Measurements from ENCODE around the gene ATXN1.

The ATXN1 gene

DNA sequence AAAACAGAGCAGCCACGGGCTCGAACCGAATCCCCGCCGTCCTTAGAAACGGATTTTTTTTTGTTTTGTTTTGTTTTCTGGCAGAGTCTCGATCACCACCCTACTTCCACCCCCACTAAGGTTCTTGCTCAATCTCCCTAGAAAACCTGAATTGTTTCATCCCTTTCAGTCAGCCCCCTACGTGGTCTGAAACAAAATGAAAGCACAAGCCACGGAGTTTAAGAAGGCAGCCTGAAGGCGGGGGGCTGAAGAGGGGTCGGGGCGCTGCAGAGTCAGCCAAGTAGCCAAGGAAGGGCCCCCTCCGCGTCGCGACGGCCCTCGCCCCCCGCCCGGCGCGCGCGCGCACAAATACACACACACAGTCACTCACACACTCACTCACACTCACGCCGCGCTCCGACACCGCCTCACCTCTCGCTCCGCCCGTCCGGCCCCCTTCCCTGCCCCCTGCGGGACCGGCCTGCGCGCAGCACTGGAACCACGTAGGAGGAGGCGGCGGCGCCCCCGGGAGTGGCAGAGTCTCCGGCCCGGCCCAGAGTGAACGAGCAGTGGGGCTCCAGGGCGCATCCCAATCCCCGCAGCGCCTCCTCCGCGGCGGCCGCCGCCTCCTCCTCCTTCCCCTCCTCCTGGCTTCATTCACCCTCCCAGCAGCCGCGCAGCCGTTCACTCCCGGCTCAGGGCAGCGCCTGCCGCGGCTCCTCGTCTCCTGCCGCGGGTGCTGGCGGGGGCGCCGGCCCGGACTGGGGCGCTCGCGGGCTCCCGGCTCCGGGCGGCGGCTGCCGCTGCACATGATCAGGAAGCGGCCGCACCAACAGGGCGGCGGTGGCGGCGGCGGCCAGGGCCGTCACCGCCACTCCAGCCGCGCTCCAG is 1.4 kb downstream of the ATXN1 start:
- CTCF ChIA-PET: interaction anchor here (0.9 to 3.4 kb wide), 5 partner anchors 10 to 249 kb away, joined by 3 to 15 read pairs (median 5); no protein-coding TSS in a partner anchor

DNA sequence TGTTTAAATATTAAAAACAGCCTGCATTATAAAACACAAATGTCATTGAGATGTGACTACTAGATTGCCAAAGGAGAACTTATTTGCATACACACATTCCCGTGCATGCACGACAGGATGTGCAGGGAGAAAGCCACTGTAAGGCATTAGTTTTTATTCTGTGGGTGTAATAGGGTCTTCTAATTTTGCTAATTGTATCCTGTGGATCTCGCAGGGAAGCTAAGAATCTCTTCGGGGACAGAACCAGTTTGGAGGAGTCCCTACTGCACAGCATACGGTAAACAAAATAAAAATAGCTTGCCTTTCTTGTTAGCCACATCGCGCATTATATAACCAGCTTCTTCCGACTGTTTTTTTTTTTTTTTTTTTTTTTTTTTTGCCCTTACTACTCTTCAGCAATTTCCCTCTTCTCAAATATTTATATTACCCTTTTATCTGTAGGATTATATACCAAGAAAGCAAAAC is 2.0 kb downstream of the ATXN1 start:
- TF ChIP-seq, protein P1, sequence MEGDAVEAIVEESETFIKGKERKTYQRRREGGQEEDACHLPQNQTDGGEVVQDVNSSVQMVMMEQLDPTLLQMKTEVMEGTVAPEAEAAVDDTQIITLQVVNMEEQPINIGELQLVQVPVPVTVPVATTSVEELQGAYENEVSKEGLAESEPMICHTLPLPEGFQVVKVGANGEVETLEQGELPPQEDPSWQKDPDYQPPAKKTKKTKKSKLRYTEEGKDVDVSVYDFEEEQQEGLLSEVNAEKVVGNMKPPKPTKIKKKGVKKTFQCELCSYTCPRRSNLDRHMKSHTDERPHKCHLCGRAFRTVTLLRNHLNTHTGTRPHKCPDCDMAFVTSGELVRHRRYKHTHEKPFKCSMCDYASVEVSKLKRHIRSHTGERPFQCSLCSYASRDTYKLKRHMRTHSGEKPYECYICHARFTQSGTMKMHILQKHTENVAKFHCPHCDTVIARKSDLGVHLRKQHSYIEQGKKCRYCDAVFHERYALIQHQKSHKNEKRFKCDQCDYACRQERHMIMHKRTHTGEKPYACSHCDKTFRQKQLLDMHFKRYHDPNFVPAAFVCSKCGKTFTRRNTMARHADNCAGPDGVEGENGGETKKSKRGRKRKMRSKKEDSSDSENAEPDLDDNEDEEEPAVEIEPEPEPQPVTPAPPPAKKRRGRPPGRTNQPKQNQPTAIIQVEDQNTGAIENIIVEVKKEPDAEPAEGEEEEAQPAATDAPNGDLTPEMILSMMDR (IDR thresholded peaks at IDR 0.05; ENCODE audit: control extremely low read depth, extremely low read depth, low read depth, missing control alignments): no peak
- ChIA-PET POLR2A (interaction anchor here (0.6 kb wide), 1 partner anchor 58 kb away, joined by 6 read pairs; no protein-coding TSS in a partner anchor), CTCF (interaction anchor here (0.9 to 3.4 kb wide), 9 partner anchors 10 to 248 kb away, joined by 3 to 15 read pairs (median 5); no protein-coding TSS in a partner anchor)
- no peak for DNase-seq (ENCODE audit: extremely low spot score)

More for the DNA sequence above, 1.4 kb downstream of the ATXN1 start:
- TF ChIP-seq, protein P1 (IDR thresholded peaks at IDR 0.05; ENCODE audit: control extremely low read depth, extremely low read depth, low read depth, missing control alignments): peak; percentile 3
- DNase-seq (ENCODE audit: extremely low spot score): peak; percentile 68
- POLR2A ChIA-PET: interaction anchor here (0.6 kb wide), 1 partner anchor 59 kb away, joined by 6 read pairs; no protein-coding TSS in a partner anchor

DNA sequence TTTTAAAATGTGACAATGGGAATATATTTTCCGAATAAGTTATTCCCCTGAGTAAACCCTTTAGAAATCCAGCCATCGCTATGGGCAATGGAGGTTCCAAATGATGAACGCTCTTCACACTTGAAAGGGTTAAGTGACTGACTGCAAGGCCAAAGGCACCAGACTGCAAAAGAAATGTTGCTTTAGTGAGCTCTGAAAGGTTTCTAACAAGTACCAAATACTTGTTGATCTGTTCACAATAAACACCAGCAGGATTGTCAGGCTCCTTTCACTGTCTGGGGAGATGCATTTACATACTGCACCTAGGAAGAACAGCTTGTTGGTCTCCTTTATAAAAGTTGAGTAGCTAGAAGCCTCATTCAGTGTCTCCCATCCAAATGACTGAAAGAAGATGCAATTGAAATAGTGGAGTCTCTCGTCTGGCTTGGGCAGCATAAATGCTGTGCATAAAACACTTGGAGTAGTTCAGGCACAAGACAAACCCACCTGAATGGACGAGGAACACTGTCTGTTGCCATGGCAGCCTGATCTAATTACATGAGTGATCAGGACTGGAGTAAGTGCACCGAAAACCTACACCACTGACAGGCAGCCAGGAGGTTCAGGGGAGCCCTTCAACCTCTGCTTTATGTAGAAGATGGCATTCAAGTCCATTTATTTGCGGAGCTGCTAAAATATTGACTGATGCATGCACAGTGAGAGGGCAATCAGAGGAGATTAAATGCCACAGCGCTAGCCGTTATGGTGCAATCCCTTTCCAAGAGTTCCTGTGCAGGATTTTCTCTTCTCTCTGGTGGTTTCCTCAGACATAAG is 2.9 kb downstream of the ATXN1 start:
- ChIA-PET POLR2A (no interaction called here), CTCF (interaction anchor here (0.8 to 3.4 kb wide), 14 partner anchors 9 to 429 kb away, joined by 3 to 15 read pairs (median 4); no protein-coding TSS in a partner anchor)
- DNase-seq (ENCODE audit: extremely low spot score): no peak
- TF ChIP-seq, protein P1 (IDR thresholded peaks at IDR 0.05; ENCODE audit: control extremely low read depth, extremely low read depth, low read depth, missing control alignments): no peak

DNA sequence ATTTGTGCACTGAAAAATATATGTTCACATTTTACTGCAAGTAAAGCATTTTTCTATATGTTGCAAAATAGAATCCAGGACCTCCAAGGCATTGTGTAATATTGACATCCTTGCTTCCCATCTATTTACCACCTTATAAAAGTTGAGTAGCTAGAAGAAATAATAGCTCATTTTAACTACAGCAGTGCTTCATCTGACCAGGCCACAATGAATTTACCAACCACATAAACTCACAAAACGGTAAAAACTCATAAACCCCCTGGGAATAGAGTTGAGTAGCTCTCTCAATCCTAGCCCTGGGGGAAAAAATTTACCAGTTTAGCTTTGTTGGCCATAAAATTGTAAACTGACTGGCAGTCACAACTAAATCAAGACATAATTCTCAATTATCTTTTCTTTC is 3.9 kb downstream of the ATXN1 start:
- ChIA-PET CTCF (interaction anchor here (0.7 to 3.4 kb wide), 12 partner anchors 10 to 471 kb away, joined by 3 to 15 read pairs (median 3); no protein-coding TSS in a partner anchor), POLR2A (no interaction called here)
- DNase-seq (ENCODE audit: extremely low spot score): no peak
- TF ChIP-seq, protein P1 (IDR thresholded peaks at IDR 0.05; ENCODE audit: control extremely low read depth, extremely low read depth, low read depth, missing control alignments): no peak

DNA sequence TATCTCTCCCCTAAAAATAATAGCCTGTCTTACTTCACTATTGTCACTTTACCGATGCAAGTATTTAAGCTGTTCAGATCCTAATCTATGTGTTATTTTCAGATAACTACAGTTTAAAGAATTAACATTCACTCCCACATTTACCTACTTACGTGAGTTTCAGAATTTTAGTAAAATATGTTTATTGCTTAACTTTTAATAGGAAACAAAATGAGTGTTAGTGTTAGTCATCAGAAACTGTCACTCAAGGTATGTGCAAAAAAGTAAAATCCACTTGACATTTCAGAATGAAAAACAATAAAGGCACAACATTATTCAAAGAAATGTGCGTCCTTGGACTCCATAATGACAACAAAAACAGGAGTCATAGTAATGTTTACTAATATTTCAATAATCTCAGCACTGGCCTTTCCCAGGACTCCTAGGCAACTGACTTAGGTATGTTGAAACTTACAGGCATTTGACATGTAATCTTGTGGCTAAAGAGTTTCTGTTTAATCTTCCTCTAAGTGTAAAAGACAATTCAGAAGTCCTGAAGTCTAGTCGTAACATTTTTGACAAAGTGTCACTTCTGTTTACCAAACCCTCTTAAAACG is 4.5 kb downstream of the ATXN1 start:
- ChIA-PET CTCF (interaction anchor here (0.9 to 3.4 kb wide), 5 partner anchors 9 to 246 kb away, joined by 3 to 15 read pairs (median 3); no protein-coding TSS in a partner anchor), POLR2A (no interaction called here)
- TF ChIP-seq, protein P1 (IDR thresholded peaks at IDR 0.05; ENCODE audit: control extremely low read depth, extremely low read depth, low read depth, missing control alignments): no peak
- no peak for DNase-seq (ENCODE audit: extremely low spot score)

DNA sequence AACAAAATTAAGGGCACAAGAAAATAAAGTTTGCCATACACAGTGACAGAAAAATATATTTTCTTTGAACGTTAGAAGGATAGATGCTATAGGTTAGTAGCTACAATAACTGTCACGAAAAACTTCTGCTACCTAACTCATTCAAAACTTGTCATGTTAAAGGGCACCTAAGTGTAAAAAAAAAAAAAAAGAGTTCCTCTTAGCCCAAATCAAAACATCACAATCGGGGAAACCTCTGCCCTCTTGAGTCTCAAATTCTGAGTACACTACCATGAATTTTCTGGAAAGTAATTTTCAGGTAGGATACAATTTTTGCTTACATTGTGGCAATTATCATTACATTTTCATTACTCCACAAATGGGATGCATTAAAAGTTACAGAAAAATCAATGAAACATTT is 5.7 kb downstream of the ATXN1 start:
- TF ChIP-seq, protein P1 (IDR thresholded peaks at IDR 0.05; ENCODE audit: control extremely low read depth, extremely low read depth, low read depth, missing control alignments): no peak
- CTCF ChIA-PET: no interaction called here
- DNase-seq (ENCODE audit: extremely low spot score): no peak
- POLR2A ChIA-PET: no interaction called here

Data from GM10248 (cell line).